Activated CD4-positive, alpha-beta T cell treated with anti-CD3 and anti-CD28 coated beads, Interleukin-2, amount 50 U/mL, for 1 hour (primary cell): ENCODE data around the gene S100A7.
"Not testable (repeated sequence)": the region's sequence is repeated elsewhere in the genome, so short reads cannot be mapped to it uniquely, and the experiment has no call there.

Experiments
- DNase-seq: peaks from one replicate; pipeline ENCODE4 v3.0.0-alpha.2; 2020

The S100A7 gene

GRCh38 chr1:153429266-153430165, 30.9 kb downstream of the S100A7 start:
- no peak for DNase-seq

GRCh38 chr1:153428791-153429190, 31.7 kb downstream of the S100A7 start:
- no peak for DNase-seq

GRCh38 chr1:153428073-153428638, 32.3 kb downstream of the S100A7 start:
- DNase-seq = no peak

GRCh38 chr1:153426809-153427208, 33.6 kb downstream of the S100A7 start:
- no peak for DNase-seq

GRCh38 chr1:153422450-153423068, 37.9 kb downstream of the S100A7 start:
- DNase-seq = peak; percentile 72

- no peak for DNase-seq
These were observed 40.1 kb downstream of the S100A7 start for GRCh38 chr1:153420306-153420705.

GRCh38 chr1:153419436-153419793, 41.0 kb downstream of the S100A7 start:
- not testable (repeated sequence) for DNase-seq

- DNase-seq = not testable (repeated sequence)
These were observed 41.6 kb downstream of the S100A7 start for GRCh38 chr1:153418758-153419435.

GRCh38 chr1:153417136-153417888, 43.1 kb downstream of the S100A7 start:
- no peak for DNase-seq

GRCh38 chr1:153415850-153416570, 44.4 kb downstream of the S100A7 start, which contains the start of gene S100A7A:
Gene S100A7A, plus strand, starts transcription at chr1:153416520. Its CDS starts 1,563 bp downstream, at chr1:153418083.
- no peak for DNase-seq

GRCh38 chr1:153413961-153414360, 46.5 kb downstream of the S100A7 start:
- DNase-seq = not testable (repeated sequence)
